Panc1 (cell line): ENCODE results near the gene LCN6. TPM values are rescaled to one million over a fixed set of nuclear protein-coding genes. Genes with fewer than 3 reads are reported as not detected.

Experiments used
- ATAC-seq: fragments of 200-7000 bp; cut with Tn5 transposase; 2 replicates; pipeline ENCODE4 v1.9.1; 2020; ENCODE audit warnings: mild to moderate bottlenecking, moderate library complexity
- BruUV-seq: library from RNA; stranded (reverse); fragments of 400-500 nt; replicated peaks from 2 replicates; lab custom pipeline; 2021; lab: Mats Ljungman, UMichigan
- CTCF ChIA-PET: fragments of 300-600 bp; sonication (Branson Sonifier 250); formaldehyde crosslinking; loops from one replicate; lab custom pipeline; 2022; ENCODE audit warnings: antibody characterized with exemption; lab: Charles Lee
- POLR2A ChIA-PET: fragments of 300-600 bp; sonication (Branson Sonifier 250); formaldehyde crosslinking; loops from one replicate; lab custom pipeline; 2022; ENCODE audit warnings: antibody characterized with exemption; lab: Charles Lee
- DNase-seq: peaks from one replicate; pipeline ENCODE4 v3.0.0-alpha.2; 2010; ENCODE audit warnings: low read depth, low spot score
- H3K27ac ChIP-seq: 2 replicates; pipeline ENCODE4 v1.5.1; 2011; ENCODE audit warnings: mild to moderate bottlenecking, low read length, inconsistent platforms
- H3K27me3 ChIP-seq: fragments of 200-500 bp; sonication (Bioruptor generic); 2 replicates; pipeline ENCODE4 v1.6.0; 2014; ENCODE audit warnings: low read length, inconsistent platforms; ENCODE audit not compliant: control insufficient read depth, insufficient read depth
- H3K36me3 ChIP-seq: fragments of 200-500 bp; sonication (Bioruptor generic); 2 replicates; pipeline ENCODE4 v1.5.1; 2014; ENCODE audit warnings: inconsistent platforms, mild to moderate bottlenecking, low read length, moderate library complexity; ENCODE audit not compliant: control insufficient read depth, insufficient read depth
- H3K4me1 ChIP-seq: 2 replicates; pipeline ENCODE4 v1.5.1; 2011; ENCODE audit warnings: inconsistent platforms, mild to moderate bottlenecking, low read length, moderate library complexity; ENCODE audit not compliant: control insufficient read depth, insufficient read depth
- H3K4me3 ChIP-seq, 2 experiments: 2 replicates each; pipeline ENCODE4 v1.5.1; 2011 to 2012; ENCODE audit warnings: low read depth in 2 of 2, low read length in 2 of 2, mild to moderate bottlenecking in 2 of 2, inconsistent platforms in 1 of 2, moderate library complexity in 1 of 2
- H3K9me3 ChIP-seq: fragments of 200-500 bp; sonication (Bioruptor generic); 2 replicates; pipeline ENCODE4 v1.5.1; 2014; ENCODE audit warnings: low read depth, mild to moderate bottlenecking, inconsistent platforms, low read length, moderate library complexity; ENCODE audit not compliant: control insufficient read depth, insufficient read depth
- POLR2AphosphoS5 ChIP-seq: IDR thresholded peaks from 2 replicates; pipeline ENCODE4 v1.6.1; 2012; ENCODE audit warnings: mild to moderate bottlenecking, low read depth, low read length, moderate library complexity
- REST ChIP-seq, 2 experiments: IDR thresholded peaks; 2 replicates each; pipeline ENCODE4 v1.6.1; 2011 to 2012; ENCODE audit warnings: low read depth in 2 of 2, control low read depth in 1 of 2, low read length in 1 of 2, mild to moderate bottlenecking in 1 of 2, moderate library complexity in 1 of 2; ENCODE audit not compliant: insufficient read depth in 1 of 2
- SIN3A ChIP-seq: IDR thresholded peaks from 2 replicates; pipeline ENCODE4 v1.6.1; 2012; ENCODE audit warnings: low read depth, mild to moderate bottlenecking, low read length, moderate library complexity, borderline replicate concordance; ENCODE audit not compliant: insufficient read depth
- TCF7L2 ChIP-seq: IDR thresholded peaks from 2 replicates; pipeline ENCODE4 v1.6.1; 2011; ENCODE audit warnings: mild to moderate bottlenecking, low read depth, low read length, inconsistent platforms
- in situ Hi-C: cut with HindIII; loops from 2 replicates; pipeline ENCODE4 v1.10.0; 2016; ENCODE audit warnings: low sequenced_read_pairs, low pct_unique_long_range_greater_than_20kb
- intact Hi-C: fragments of 100-400 bp; cut with micrococcal nuclease; formaldehyde crosslinking; loops from one replicate; pipeline ENCODE4 v1.10.0; 2022; ENCODE audit not compliant: unreplicated experiment
- total RNA-seq: library from RNA; stranded (reverse); gene quantifications from one replicate; pipeline ENCODE4 v1.2.1, GENCODE V29; 2021; ENCODE audit not compliant: unreplicated experiment
- TF ChIP-seq, protein P1 (sequence below): fragments of 450-650 bp; IDR thresholded peaks from 2 replicates; pipeline ENCODE4 v1.5.1; 2017; ENCODE audit warnings: mild to moderate bottlenecking

LCN6 gene
- total RNA-seq, 1 experiment from 2014 or later = not detected

- intact Hi-C loops (no loop called here), in situ Hi-C loops (no loop called here)
- DNase-seq = no peak
- TF ChIP-seq TCF7L2 = no peak
- no peak for TF ChIP-seq POLR2AphosphoS5
- TF ChIP-seq, protein P1, sequence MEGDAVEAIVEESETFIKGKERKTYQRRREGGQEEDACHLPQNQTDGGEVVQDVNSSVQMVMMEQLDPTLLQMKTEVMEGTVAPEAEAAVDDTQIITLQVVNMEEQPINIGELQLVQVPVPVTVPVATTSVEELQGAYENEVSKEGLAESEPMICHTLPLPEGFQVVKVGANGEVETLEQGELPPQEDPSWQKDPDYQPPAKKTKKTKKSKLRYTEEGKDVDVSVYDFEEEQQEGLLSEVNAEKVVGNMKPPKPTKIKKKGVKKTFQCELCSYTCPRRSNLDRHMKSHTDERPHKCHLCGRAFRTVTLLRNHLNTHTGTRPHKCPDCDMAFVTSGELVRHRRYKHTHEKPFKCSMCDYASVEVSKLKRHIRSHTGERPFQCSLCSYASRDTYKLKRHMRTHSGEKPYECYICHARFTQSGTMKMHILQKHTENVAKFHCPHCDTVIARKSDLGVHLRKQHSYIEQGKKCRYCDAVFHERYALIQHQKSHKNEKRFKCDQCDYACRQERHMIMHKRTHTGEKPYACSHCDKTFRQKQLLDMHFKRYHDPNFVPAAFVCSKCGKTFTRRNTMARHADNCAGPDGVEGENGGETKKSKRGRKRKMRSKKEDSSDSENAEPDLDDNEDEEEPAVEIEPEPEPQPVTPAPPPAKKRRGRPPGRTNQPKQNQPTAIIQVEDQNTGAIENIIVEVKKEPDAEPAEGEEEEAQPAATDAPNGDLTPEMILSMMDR = no peak
- TF ChIP-seq REST (IDR thresholded peaks at IDR 0.05; ENCODE audit: insufficient read depth in 1 of 2, low read depth in 2 of 2, low read length in 1 of 2) = no peak
- TF ChIP-seq SIN3A = no peak
- Histone ChIP-seq H3K36me3 (no peaks in the 10 kb centered on the region), H3K27me3 (no peaks in the 10 kb centered on the region), H3K27ac (no peak overlapping the region), H3K9me3 (no peaks in the 10 kb centered on the region), H3K4me1 (peaks cover 6% of the 10 kb centered on the region), H3K4me3 (no peak overlapping the region)
- POLR2A ChIA-PET = no interaction called here
- BruUV-seq = no TSS peak
- ATAC-seq = no peak
- CTCF ChIA-PET = no interaction called here
Measured at GRCh38 chr9:136710543-136710942, 37.8 kb downstream of the LCN6 start.

DNA sequence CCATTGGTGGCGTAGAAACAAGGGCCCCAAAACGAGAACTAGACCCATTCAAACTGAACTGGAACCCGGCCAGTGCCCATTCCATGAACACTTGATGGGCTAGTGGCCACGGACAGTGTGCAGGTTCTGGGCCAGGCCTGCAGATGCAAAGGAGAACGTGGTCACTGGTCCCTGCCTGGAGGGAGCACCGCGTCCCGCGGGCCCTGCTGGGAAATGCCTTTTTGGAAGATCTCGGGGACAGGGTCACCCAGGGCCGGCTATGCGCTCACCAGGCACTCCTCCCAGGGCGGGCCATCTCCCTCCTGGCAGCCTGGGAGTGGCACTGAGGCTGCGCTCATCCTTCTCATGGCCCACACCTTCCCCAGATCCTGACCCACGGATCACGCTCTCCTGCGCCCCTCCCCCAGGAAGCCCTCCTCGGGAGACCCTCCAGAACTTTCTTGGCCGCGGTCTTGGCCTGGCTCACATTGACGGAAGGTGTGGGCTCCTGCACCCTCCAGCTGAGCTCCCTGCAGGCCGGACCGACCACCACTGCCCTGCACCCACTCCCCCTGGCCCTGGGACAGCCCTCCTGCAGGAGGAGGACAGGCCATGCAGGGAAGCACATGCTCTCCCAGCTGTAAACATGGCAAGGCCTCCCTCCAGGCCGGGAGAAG lies 38.7 kb downstream of the LCN6 start:
- no peaks in the 10 kb centered on the region for H3K27me3 ChIP-seq
- ATAC-seq (no peak), DNase-seq (no peak)
- no peaks in the 10 kb centered on the region for H3K36me3 ChIP-seq
- no peak for TF ChIP-seq POLR2AphosphoS5
- in situ Hi-C loops (no loop called here), intact Hi-C loops (no loop called here)
- CTCF ChIA-PET = no interaction called here
- no TSS peak for BruUV-seq
- H3K4me3 ChIP-seq = no peak overlapping the region
- no peaks in the 10 kb centered on the region for H3K9me3 ChIP-seq
- H3K27ac ChIP-seq = no peak overlapping the region
- POLR2A ChIA-PET = no interaction called here
- peaks cover 6% of the 10 kb centered on the region for H3K4me1 ChIP-seq

GRCh38 chr9:136707849-136708517 lies 40.3 kb downstream of the LCN6 start:
- in situ Hi-C loops = no loop called here
- ChIA-PET POLR2A (no interaction called here), CTCF (no interaction called here)
- TF ChIP-seq, protein P1 = no peak
- TF ChIP-seq SIN3A (no peak), REST (IDR thresholded peaks at IDR 0.05; ENCODE audit: insufficient read depth in 1 of 2, low read depth in 2 of 2, low read length in 1 of 2) (no peak), POLR2AphosphoS5 (no peak), TCF7L2 (no peak)
- no peak for DNase-seq
- Histone ChIP-seq H3K4me1 (peaks cover under 1% of the 10 kb centered on the region), H3K27me3 (no peaks in the 10 kb centered on the region), H3K4me3 (no peak overlapping the region), H3K27ac (no peak overlapping the region), H3K36me3 (no peaks in the 10 kb centered on the region), H3K9me3 (no peaks in the 10 kb centered on the region)
- no TSS peak for BruUV-seq
- ATAC-seq = no peak
- intact Hi-C loops = no loop called here
